Neural progenitor cell (in vitro differentiated cells): ENCODE results near the gene WDR88.

Experiments used
- CTCF ChIP-seq: fragments of 200-600 bp; sonication (generic); IDR thresholded peaks from 2 replicates; pipeline ENCODE4 v1.5.1; 2017; ENCODE audit warnings: antibody characterized with exemption, mild to moderate bottlenecking
- EZH2 ChIP-seq: fragments of 200-600 bp; sonication (generic); IDR thresholded peaks from 2 replicates; pipeline ENCODE4 v1.6.1; 2017; ENCODE audit warnings: antibody characterized with exemption, mild to moderate bottlenecking, moderate library complexity
- EZH2phosphoT487 ChIP-seq: fragments of 200-600 bp; sonication (generic); IDR thresholded peaks from 2 replicates; pipeline ENCODE4 v1.6.1; 2017; ENCODE audit warnings: antibody characterized with exemption

- TF ChIP-seq EZH2 (no peak), CTCF (no peak), EZH2phosphoT487 (no peak)
Observed at GRCh38 chr19:33175886-33176669, 44.2 kb downstream of the WDR88 start.
